HG03196 (cell line): ENCODE data around the gene PPFIBP1.
"Not testable (repeated sequence)": the region's sequence is repeated elsewhere in the genome, so short reads cannot be mapped to it uniquely, and the experiment has no call there.

Experiments used
- ATAC-seq: cut with Tn5 transposase; IDR thresholded peaks from one replicate; pipeline ENCODE4 v1.9.1; 2021; ENCODE audit not compliant: unreplicated experiment

Gene PPFIBP1

DNA sequence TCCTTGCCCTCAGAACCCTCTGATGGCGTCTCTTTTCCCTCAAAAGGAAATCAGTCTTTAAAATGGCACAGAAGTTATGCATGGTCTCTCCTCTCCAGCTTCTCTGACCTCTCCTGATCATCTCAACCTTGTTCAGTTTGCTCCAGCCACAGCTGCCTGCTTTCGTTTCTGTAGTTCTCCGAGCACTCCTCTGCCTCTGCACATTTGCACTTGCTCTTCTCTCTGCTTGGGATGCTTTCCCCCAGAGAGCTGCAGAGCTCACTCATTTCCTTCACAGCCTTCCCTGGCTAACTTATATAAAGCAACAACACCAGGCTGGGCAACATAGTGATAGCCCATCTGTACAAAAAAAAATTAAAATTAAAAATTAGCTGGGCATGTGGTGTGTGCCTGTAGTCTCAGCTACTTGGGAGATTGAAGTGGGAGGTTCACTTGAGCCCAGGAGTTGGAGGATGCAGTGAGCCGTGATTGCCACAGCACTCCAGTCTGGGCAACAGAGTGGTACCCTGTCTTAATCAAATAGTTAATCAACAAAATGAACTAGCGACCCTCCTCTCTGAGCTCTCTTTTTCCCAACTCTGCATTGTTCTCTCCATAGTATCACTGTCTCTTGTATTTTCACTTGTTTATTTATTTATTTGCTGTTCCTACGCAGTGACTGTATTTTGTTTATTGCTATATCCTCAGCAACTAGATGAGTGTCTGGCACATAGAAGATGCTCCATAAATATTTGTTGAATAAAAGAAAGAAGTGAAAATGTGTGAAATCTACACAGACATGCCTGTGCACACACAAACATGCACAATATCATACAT, 37.7 kb downstream of the PPFIBP1 start:
- no peak for ATAC-seq

DNA sequence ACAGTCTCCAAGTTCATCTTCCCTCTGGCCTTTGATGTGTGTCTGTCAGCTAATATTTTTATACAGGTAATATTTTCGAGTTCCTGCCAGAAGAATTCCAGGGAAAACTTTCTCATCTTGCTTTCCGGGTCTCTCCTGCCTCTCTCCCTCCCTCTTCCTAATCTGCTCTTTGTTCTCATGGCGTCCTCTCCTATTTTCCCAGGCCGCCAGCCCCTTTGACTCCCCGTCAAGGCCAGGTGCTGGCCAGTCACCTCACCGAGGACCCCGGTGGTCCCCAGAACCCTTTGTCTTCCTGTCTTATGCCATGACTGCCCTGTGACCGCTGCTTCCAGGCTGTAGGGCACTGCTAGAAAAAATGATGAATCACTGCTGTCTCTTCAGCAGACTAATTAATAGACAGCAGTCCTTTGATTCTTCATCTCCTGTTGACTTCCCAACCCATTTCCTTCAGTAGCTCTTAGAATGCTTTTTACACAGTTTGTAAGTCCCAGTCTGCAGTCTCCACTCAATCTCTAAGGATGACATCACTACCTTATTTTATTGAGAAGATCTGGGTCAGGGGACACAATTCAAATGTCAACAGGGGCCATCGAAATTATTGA, 40.7 kb downstream of the PPFIBP1 start:
- no peak for ATAC-seq

DNA sequence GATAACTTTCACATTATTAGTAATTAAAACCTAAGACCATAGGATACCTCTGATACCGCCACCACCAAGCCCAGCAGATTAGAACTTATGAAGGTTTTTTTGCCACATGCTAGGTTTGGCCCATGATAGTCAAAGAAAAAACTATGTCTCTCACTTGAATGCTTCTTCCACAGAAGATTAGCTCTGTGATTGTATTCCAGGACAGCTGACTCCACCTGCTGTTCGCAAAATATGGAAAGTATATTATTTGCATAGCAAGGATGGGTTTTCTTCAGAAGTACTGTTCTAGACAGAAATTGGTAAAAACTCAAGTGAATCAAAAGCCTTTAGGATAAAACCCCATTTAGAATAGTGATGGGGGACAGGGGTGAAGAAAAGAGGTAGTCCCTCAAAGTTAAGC, 42.2 kb downstream of the PPFIBP1 start:
- no peak for ATAC-seq

DNA sequence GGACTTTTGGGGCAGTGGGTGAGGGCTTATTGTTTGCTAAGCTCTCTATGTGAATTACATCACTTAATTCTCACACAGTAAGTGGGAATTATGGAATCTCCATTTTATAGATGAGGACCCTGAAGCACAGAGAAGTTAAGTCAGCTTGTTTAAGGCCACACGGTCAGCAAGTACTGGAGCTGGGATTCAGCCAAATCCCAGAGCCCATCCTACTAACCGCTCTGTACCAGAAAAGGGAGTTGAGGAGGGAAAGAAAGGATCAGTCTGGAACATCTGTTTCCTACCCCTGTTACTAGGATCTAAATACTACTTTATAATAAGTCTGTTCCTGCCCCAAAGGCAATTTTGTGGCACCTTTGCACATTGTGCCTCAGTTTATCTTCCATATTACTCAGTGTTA, 42.6 kb downstream of the PPFIBP1 start:
- ATAC-seq: no peak

DNA sequence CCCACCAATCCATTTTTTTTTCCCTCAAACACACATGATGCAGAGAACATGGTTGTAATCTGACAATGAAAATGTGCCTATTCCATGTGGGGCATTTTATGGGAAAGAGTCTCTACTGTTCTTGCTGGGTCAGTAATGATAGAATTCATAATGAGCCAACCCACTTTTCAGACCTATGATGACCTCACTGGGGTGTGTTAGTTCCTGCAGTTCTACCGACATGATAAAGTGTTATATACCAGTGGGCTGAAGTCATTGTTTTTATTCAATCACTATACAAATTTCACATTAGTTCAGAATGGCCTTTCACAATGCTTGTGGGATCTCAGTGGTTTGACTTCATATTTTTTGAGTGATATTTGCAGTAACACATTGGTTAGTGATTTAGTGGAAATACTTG, 47.5 kb downstream of the PPFIBP1 start:
- ATAC-seq: no peak

DNA sequence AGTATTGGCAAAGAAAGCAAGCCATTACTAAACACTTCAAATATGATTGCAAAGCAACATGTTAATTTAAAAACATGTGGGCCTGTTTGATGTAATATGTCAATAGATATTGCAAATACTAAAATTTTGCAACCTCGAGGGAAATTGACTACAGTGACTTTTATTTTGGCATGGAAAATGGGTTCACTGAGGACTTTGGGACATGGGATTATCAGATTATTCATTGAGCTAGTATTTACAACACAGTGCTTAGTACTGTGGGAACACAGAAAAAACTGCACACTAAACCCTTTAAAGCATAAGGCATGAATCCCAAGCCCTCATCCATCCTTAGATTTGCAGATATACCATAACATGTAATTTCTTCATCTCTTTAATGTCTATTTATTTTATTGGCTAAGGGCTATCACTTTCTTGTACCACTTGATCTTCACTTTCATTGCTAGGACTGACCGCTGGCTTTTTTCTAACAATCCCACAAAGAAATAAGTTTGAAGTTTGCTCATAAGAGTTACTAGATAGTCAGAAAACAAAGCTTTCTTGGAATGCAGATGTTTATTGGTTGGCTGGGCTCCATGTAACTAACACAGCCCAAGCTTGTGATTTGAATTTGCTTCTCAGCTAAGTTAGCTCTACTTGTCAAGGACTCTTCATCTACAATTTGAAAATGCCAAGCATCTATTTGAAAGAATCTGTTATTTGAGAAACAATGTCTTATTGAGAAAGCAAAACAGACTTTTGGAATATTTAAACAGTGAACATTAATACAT, 48.7 kb downstream of the PPFIBP1 start:
- ATAC-seq: no peak

DNA sequence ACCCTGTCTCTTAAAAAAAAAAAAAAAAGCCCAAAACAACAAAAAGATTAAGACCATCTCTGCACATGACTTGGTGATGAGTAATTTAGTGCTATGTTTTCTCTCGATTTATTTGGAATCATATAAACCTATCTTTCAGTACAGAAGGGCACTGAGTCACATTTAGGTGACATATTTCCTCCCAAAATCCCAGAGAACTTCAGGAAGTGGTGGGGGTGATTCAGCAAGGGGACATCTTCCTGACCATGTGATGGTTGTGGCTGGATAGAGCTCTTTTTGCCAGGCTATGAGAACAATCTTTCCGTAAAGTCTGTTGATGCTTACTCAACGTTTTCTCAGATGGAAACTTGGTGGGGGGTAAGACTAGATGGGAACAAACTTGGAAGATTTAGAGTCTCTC, 50.0 kb downstream of the PPFIBP1 start:
- no peak for ATAC-seq

DNA sequence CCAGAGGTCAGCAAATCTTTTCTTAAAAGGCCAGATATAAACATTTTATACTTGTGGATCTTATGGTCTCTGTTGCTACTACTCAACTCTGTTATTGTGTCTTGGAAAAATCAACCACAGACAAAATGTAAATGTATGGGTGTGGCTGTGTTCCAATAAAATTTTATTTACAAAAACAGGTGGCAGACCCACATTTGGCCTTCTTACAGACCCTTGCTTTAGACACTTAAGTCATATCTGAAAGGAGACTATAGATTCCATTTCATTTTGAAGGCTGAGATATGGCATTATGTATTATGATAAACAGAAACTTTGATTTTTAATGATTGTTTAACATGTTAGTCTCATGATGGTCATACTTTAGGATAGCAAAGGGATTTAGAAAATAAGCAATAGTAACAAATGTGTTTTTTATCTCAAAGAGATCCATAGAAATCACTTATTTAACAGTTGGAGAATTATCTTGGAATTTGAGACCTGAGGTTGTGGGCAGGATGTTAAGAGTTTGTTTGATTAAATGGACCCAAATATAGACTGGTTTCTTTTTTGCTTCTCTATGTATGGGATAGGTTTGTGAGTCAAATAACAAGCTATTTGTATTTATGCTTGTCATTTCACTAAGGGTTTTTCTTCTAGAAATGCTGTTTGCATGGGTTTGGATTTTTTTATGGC, 51.2 kb downstream of the PPFIBP1 start:
- ATAC-seq: no peak

DNA sequence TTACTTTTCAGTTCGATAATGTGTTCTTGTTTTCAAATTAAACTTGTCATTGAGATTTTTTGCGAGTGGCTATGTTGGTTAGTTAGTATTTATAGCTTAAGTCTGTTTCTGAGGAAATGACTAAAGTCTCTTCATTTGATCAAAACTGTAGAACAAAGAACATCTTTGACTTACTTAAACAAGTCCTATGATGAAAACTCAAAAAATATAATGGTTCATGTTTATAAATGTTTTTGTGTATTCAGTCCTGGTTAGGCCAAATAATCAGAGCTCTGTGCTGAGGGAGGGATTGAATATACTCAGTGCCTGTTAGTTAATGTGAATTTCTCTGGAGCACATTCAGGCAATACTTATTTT, 51.7 kb downstream of the PPFIBP1 start:
- no peak for ATAC-seq

DNA sequence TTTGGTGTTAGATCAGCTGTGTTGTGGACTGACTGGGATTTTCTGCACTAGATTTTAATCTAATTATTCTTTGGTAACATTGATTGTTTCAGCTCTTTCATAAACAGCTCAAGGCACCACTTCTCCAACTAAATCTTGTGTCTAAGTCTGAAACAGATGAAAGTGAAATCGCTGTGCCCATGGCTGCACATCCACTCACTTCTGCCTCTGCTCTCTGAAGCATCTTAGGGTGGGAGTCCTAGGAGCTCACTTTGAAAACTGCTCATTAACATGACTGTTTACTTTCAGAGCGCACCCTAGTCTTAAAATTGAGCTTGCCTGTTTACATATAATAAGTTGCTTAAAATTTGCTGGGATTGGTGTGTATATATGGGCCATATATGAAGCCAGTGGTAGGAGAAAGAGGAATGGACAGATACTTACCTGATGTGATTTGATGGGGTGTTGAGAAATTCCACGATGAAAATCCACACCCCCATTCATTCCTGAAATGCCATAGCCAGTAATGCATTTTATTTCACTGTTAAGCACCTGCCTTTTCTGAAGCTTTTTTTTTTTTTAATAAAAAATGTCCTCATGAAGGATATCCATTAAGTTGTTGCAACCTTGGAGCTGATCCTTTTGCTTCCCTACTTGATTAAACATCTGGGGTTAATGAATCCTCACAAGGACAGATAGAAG, 52.8 kb downstream of the PPFIBP1 start:
- ATAC-seq: no peak

DNA sequence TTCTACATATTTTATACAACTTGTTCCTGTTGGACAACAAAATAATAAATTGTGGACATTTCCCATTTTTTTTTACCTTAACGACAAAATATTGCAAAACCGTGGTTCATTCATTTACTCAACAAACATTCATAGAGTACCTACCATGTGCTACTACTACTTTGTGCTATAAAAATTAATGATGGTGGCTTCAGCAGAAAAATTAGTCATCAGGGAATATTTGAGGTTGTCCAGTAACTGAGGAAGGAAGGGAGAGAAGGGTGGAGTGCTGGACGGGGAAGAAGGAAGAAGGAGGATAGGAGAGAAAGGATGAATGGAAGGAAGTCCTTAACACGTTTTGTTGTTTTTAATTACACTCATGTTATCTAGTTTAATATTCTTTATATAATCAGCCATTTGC, 53.7 kb downstream of the PPFIBP1 start:
- no peak for ATAC-seq

DNA sequence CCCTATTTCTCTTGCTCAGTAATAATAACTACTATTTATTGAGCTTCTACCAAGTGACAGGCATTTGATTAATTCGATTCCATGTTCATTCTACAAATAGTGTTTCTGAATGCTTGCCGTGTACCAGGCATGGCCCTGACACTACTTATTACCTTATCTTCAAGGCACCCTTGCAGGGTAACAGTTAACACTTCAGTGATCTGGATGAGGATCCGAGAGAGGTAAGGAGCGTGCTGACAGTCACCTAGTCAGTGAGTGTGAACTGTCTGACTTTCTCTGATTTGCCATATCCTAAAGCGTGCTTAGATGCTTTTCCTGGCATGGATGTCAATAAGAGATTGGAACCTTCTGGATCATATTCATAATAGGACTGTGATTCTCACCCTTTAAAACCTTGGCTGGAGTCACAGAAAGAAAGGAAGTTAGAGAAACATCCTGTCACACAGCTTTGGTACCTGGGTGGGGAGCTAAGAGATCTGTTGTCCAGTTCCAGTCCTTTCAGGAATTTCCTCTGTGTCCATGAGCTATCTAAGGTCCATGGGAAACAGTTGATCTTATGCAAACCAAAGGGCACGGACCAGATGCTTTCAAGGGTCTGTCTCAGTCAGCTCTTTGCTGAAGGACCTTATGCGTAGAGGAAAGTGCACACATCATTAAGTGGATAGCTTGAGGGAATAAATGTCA, 54.8 kb downstream of the PPFIBP1 start:
- no peak for ATAC-seq

DNA sequence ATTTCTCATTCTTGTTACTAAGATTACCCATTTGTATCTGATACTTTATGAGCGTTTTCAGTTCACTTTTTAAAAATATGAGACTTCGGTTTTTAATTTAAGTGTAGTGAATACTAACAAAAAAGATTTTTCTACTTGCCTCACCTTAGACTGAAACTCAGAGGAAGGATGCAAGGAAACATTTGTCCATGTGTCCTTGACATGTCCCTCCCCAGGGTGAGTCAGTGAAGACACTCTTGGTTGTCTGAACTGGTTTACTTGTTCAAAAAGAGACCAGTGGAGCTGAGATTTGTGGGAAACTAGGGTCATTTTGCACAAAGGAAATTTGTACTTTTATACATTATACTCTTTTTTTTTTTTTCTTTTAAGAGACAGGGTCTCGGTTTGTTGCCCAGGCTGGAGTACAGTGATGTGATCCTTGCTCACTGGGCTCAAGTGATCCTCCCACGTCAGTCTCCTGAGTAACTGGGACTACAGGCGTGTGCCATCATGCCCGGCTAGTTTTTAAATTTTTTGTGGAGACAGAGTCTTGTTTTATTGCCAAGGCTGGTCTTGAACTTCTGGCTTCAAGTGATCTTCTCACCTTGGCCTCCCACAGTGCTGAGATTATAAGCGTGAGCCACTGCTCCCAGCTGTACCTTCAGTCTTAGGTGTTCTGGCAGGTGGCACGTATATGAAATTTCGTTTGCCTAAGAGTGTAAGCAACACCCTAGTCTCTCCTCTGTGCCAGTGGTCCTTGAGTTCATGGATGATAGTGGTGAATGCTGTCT, 56.7 kb downstream of the PPFIBP1 start:
- ATAC-seq: no peak

DNA sequence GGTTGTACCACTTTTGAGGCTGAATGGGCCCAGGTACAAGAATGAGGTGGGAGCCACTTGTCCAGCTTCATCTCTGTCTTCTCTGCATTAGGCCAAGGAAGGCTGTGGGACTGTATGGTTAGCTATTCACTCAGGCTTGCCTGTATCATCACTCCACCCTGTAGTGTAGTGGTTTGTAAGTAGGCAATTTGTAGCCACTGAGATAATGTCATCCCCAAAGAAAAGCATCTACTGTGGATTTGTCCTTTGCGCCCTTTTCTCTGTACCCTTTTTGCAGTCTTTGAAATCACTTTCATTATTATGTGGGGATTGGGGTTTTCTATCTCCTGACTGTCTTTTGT, 57.3 kb downstream of the PPFIBP1 start:
- ATAC-seq: not testable (repeated sequence)

DNA sequence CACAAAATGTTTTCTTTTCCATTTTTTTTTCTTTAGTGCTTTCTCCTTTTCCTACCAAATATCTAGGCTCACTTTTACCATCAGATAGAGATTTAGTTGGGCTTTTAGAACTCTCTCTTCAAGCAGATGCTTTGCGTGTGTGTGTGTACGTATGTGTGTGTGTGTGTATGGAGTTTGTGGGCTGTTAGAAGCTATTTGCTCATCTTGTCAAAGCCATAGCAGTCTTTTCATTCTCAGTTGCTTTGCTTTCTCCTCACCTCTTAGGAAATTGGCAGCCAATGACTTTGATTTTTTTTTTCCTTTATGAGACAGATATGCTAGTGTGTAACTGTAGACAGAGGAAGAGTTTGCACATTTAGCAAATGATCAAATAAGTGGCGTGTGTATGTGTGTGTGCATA, 57.8 kb downstream of the PPFIBP1 start:
- not testable (repeated sequence) for ATAC-seq

DNA sequence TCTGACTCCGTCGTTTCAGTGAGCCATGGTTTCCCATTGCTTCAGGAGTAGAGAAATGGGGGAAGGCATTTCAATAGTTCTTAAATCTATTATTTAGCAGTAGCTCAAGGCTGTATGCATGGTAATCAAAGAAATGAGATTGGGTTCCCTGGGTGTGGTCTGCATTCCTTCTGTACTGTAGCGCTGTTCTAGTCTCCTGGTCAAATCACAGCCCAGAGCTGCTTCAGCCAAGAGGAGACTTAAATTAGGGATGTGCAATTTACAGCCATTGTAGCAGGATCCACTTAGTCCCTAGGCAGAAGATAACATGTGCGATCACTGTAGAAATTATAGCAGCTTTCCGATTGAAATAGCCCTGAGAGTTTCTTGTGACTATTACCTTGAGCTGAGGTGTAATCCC, 58.4 kb downstream of the PPFIBP1 start:
- not testable (repeated sequence) for ATAC-seq

DNA sequence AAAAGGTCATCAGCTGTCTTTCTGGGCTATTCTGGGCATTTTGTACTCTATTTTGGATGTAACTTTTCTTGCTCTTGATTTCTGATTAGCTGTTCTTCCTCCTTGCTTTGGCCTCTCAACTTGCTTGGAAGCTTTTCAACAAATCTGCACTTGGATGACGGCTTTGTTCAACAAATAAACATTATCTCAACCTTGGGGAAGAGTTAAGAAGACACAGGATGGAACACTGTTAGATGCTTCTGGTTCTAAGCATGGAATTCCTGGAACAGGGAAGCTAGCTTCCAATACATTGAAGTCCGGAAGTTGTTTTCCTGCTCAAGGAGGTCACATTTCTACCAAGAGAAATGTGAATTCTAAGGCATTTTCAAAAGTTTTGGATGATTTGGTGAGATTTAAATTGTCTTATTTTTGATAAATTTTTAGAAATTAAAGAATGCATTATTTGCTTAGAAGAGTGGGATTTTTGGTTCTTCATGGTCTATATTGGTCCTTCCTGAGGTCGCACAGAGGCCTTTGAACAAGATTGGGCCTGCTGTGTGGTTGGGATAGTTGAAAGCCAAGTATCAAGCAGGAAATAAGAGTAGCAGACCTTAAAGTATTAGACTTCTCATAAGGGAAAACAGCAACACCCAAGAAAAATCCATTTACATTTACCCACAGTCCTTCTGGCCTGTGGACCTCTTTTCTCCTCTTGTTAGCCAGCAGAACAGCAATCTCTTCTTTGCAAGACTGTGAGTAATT, 59.2 kb downstream of the PPFIBP1 start:
- ATAC-seq: no peak

DNA sequence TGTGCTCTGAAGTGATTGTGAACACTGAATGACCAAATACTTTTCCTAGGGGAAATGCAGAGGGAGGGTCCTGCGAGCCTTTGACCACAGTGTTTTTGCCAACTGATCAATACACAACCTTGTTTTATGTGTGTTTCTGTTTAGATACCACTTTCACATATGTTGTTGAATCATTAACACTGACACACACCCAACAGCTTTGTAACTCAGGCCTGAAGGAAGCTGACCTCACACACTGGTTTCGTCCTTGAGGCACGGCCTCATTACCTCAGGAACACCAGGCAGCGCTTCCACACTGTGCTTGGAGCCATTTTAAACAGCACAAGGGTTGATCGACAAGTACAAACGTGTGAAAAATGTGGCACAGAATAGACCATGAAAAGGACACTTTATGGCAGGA, 60.0 kb downstream of the PPFIBP1 start:
- ATAC-seq: no peak

DNA sequence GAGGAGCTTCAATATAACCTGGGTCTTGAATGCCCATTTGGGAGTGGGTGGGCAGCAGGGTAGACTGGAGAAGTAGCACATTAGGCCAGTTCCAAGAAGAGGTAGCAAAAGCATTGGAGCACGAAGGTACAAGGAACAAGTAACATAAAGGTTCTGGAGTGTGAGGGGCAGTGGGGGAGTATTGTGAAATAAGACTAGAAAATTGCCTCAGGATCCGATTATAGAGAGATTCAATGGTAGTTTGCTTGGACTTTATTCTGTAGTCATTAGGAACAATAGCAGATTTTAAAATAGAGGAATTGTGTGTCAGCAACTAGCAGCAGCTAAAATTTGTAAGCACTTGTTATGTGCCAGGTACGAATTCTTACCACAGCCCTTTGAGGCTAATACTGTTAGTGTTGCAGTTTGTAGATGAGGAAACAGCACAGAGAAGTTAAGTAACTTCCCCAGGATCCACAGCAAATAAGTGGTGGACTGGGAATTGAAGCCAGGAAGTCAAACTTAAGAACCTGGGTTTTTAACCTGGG, 61.8 kb downstream of the PPFIBP1 start:
- no peak for ATAC-seq
